GM06990 (cell line): ENCODE results near the gene TRPM2.

Experiments
- DNase-seq: peaks from one replicate; pipeline ENCODE4 v3.0.0-alpha.2; 2011; ENCODE audit not compliant: insufficient read length; ENCODE audit errors: extremely low read depth
- H3K27me3 ChIP-seq: replicated peaks from 2 replicates; pipeline ENCODE4 v1.6.0; 2011; ENCODE audit warnings: low read length; ENCODE audit not compliant: control insufficient read depth, insufficient read depth
- H3K36me3 ChIP-seq: 2 replicates; pipeline ENCODE4 v1.5.1; 2011; ENCODE audit warnings: low read length; ENCODE audit not compliant: control insufficient read depth, insufficient read depth
- H3K4me3 ChIP-seq: replicated peaks from 2 replicates; pipeline ENCODE4 v1.5.1; 2011; ENCODE audit warnings: low read depth, mild to moderate bottlenecking, control low read depth, low read length
- CTCF ChIP-seq: IDR thresholded peaks from 2 replicates; pipeline ENCODE4 v1.5.1; 2011; ENCODE audit warnings: low read length, control low read depth, mild to moderate bottlenecking, inconsistent platforms; ENCODE audit not compliant: insufficient read depth, poor library complexity, severe bottlenecking

Gene TRPM2

GRCh38 chr21:44406953-44407352, 53.5 kb downstream of the TRPM2 start:
- TF ChIP-seq CTCF = no peak
- Histone ChIP-seq H3K4me3 (no peak overlapping the region), H3K36me3 (no peaks in the 10 kb centered on the region), H3K27me3 (no peaks in the 10 kb centered on the region)
- DNase-seq = no peak

GRCh38 chr21:44407493-44407892, 54.1 kb downstream of the TRPM2 start:
- DNase-seq = no peak
- Histone ChIP-seq H3K4me3 (no peak overlapping the region), H3K36me3 (no peaks in the 10 kb centered on the region), H3K27me3 (no peaks in the 10 kb centered on the region)
- no peak for TF ChIP-seq CTCF

DNA sequence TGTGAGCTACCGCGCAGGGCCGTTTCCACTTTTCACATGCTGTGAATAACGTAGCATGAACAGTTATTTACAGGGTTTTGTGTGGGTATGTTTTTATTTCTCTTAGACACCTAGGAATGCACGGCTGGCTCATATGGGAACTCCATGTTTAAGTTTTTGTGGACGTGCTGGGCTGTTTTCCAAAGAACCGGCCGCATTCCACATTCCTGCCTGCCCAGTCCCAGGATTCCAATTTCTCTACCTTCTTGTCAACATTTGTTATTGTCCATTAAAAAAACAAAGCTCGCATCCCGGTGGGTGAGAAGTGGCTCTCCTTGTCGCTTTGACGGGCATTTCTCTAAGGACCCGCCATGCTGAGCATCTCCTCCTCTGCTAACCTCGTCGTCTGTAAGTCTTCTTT, 54.8 kb downstream of the TRPM2 start:
- TF ChIP-seq CTCF = no peak
- Histone ChIP-seq H3K4me3 (no peak overlapping the region), H3K36me3 (no peaks in the 10 kb centered on the region), H3K27me3 (no peaks in the 10 kb centered on the region)
- DNase-seq = no peak

GRCh38 chr21:44413566-44414290, 60.3 kb downstream of the TRPM2 start:
- Histone ChIP-seq H3K4me3 (no peak overlapping the region), H3K36me3 (no peaks in the 10 kb centered on the region), H3K27me3 (no peaks in the 10 kb centered on the region)
- TF ChIP-seq CTCF = no peak
- DNase-seq = no peak

- Histone ChIP-seq H3K4me3 (no peak overlapping the region), H3K36me3 (no peaks in the 10 kb centered on the region), H3K27me3 (no peaks in the 10 kb centered on the region)
- no peak for DNase-seq
- TF ChIP-seq CTCF = no peak
Measured at GRCh38 chr21:44414291-44415072, 61.1 kb downstream of the TRPM2 start.
